Trophoblast cell (in vitro differentiated cells and primary cell): ENCODE data around the gene CACNA1C.

Experiments
- DNase-seq, 2 donors: peaks; one replicate each; pipeline ENCODE4 v3.0.0-alpha.2; 2016
- H2AFZ ChIP-seq: 2 replicates; pipeline ENCODE4 v1.6.1; 2013; ENCODE audit warnings: low read length, moderate library complexity, mild to moderate bottlenecking; ENCODE audit not compliant: insufficient read depth, poor library complexity
- H2AK5ac ChIP-seq: 2 replicates; pipeline ENCODE4 v1.6.1; 2013; ENCODE audit warnings: mild to moderate bottlenecking, low read length
- H2BK120ac ChIP-seq: 2 replicates; pipeline ENCODE4 v1.6.1; 2013; ENCODE audit warnings: low read length, mild to moderate bottlenecking, moderate library complexity; ENCODE audit not compliant: insufficient read depth, poor library complexity
- H2BK12ac ChIP-seq: 2 replicates; pipeline ENCODE4 v1.6.1; 2013; ENCODE audit warnings: mild to moderate bottlenecking, low read length, moderate library complexity
- H2BK5ac ChIP-seq: 2 replicates; pipeline ENCODE4 v1.6.1; 2013; ENCODE audit warnings: low read length, low read depth, moderate library complexity, mild to moderate bottlenecking; ENCODE audit not compliant: poor library complexity
- H3K14ac ChIP-seq: 2 replicates; pipeline ENCODE4 v1.6.1; 2013; ENCODE audit warnings: mild to moderate bottlenecking, low read length
- H3K18ac ChIP-seq: 2 replicates; pipeline ENCODE4 v1.6.1; 2013; ENCODE audit warnings: mild to moderate bottlenecking, low read length
- H3K23ac ChIP-seq: 2 replicates; pipeline ENCODE4 v1.6.1; 2013; ENCODE audit warnings: low read length
- H3K27ac ChIP-seq: 2 replicates; pipeline ENCODE4 v1.5.1; 2013; ENCODE audit warnings: low read depth, mild to moderate bottlenecking, inconsistent platforms, low read length, moderate library complexity
- H3K27me3 ChIP-seq: 2 replicates; pipeline ENCODE4 v1.6.1; 2013; ENCODE audit warnings: inconsistent platforms, mild to moderate bottlenecking, low read length, moderate library complexity; ENCODE audit not compliant: insufficient read depth
- H3K36me3 ChIP-seq, 2 experiments: 1 replicate in 1 of 2; 2 replicates in 1 of 2; pipeline ENCODE4 v1.6.1; 2013; ENCODE audit warnings: low read length in 2 of 2, mild to moderate bottlenecking in 2 of 2, moderate library complexity in 1 of 2; ENCODE audit not compliant: insufficient read depth in 2 of 2, control insufficient read depth in 1 of 2
- H3K4ac ChIP-seq: 2 replicates; pipeline ENCODE4 v1.6.1; 2013; ENCODE audit warnings: low read depth, mild to moderate bottlenecking, low read length, moderate library complexity
- H3K4me1 ChIP-seq, 2 experiments: 1 replicate in 1 of 2; 2 replicates in 1 of 2; pipeline ENCODE4 v1.6.1; 2013; ENCODE audit warnings: low read length in 2 of 2, mild to moderate bottlenecking in 2 of 2, moderate library complexity in 1 of 2; ENCODE audit not compliant: insufficient read depth in 2 of 2, control insufficient read depth in 1 of 2
- H3K4me2 ChIP-seq: 2 replicates; pipeline ENCODE4 v1.6.1; 2013; ENCODE audit warnings: inconsistent platforms, mild to moderate bottlenecking, low read length, moderate library complexity
- H3K4me3 ChIP-seq: 2 replicates; pipeline ENCODE4 v1.5.1; 2013; ENCODE audit warnings: mild to moderate bottlenecking, low read depth, low read length, inconsistent platforms
- H3K79me1 ChIP-seq: one replicate; pipeline ENCODE4 v1.6.1; 2013; ENCODE audit warnings: low read length
- H3K79me2 ChIP-seq: 2 replicates; pipeline ENCODE4 v1.6.1; 2013; ENCODE audit warnings: low read length, mild to moderate bottlenecking; ENCODE audit not compliant: control insufficient read depth, insufficient read depth, poor library complexity
- H3K9ac ChIP-seq: 2 replicates; pipeline ENCODE4 v1.6.1; 2013; ENCODE audit warnings: mild to moderate bottlenecking, low read length
- H3K9me3 ChIP-seq: 2 replicates; pipeline ENCODE4 v1.6.1; 2013; ENCODE audit warnings: low read depth, mild to moderate bottlenecking, control low read depth, inconsistent platforms, low read length; ENCODE audit not compliant: insufficient read depth
- H4K12ac ChIP-seq: 2 replicates; pipeline ENCODE4 v1.6.1; 2013; ENCODE audit warnings: low read depth, mild to moderate bottlenecking, low read length, moderate library complexity
- H4K8ac ChIP-seq: 2 replicates; pipeline ENCODE4 v1.6.1; 2013; ENCODE audit warnings: low read depth, mild to moderate bottlenecking, low read length, moderate library complexity
- H4K91ac ChIP-seq: one replicate; pipeline ENCODE4 v1.6.1; 2013; ENCODE audit warnings: low read depth, mild to moderate bottlenecking, low read length, moderate library complexity
- WGBS: extraction: QIAGEN DNeasy Blood & Tissue Kit; methylation state at CpG from one replicate; pipeline ENCODE4 v1.1.7; 2013; ENCODE audit warnings: missing lambda C conversion rate; ENCODE audit not compliant: insufficient read length, insufficient coverage; ENCODE audit errors: extremely low coverage; 5-methylcytosine and 5-hydroxymethylcytosine counted together

Gene CACNA1C

GRCh38 chr12:2570562-2570961 is 517.8 kb downstream of the CACNA1C start:
- Histone ChIP-seq H3K4me2 (no peak overlapping the region), H2BK120ac (no peak overlapping the region), H3K23ac (no peak overlapping the region), H3K4ac (no peak overlapping the region), H2BK12ac (no peak overlapping the region), H2AK5ac (no peak overlapping the region), H3K18ac (no peak overlapping the region), H3K79me1 (no peaks in the 10 kb centered on the region), H3K36me3 (no peaks in the 10 kb centered on the region), H4K91ac (no peak overlapping the region), H3K9me3 (no peaks in the 10 kb centered on the region), H3K9ac (no peak overlapping the region), H3K27ac (no peak overlapping the region), H4K12ac (no peak overlapping the region), H3K4me3 (no peak overlapping the region), H3K27me3 (no peaks in the 10 kb centered on the region), H3K14ac (no peak overlapping the region), H2AFZ (no peak overlapping the region), H2BK5ac (no peak overlapping the region), H3K79me2 (no peaks in the 10 kb centered on the region), H3K4me1 (no peaks in the 10 kb centered on the region), H4K8ac (no peak overlapping the region)
- WGBS: 100% methylated on average over 3 of the region's 7 CpGs
- no peak for DNase-seq

GRCh38 chr12:2574355-2574935 is 521.7 kb downstream of the CACNA1C start:
- Histone ChIP-seq H3K14ac (no peak overlapping the region), H3K36me3 (peaks cover 0 to 1% of the 10 kb centered on the region in 2 experiments), H3K18ac (no peak overlapping the region), H2BK12ac (no peak overlapping the region), H4K91ac (no peak overlapping the region), H3K27ac (no peak overlapping the region), H4K8ac (no peak overlapping the region), H2AK5ac (no peak overlapping the region), H4K12ac (no peak overlapping the region), H3K79me1 (no peaks in the 10 kb centered on the region), H3K4me2 (no peak overlapping the region), H3K9me3 (no peaks in the 10 kb centered on the region), H3K4me1 (no peaks in the 10 kb centered on the region), H2BK5ac (no peak overlapping the region), H3K27me3 (no peaks in the 10 kb centered on the region), H3K4me3 (no peak overlapping the region), H2BK120ac (no peak overlapping the region), H2AFZ (no peak overlapping the region), H3K23ac (no peak overlapping the region), H3K4ac (no peak overlapping the region), H3K9ac (no peak overlapping the region), H3K79me2 (no peaks in the 10 kb centered on the region)
- no CpG with 5 or more reads among the region's 4 CpGs for WGBS
- no peak for DNase-seq

DNA sequence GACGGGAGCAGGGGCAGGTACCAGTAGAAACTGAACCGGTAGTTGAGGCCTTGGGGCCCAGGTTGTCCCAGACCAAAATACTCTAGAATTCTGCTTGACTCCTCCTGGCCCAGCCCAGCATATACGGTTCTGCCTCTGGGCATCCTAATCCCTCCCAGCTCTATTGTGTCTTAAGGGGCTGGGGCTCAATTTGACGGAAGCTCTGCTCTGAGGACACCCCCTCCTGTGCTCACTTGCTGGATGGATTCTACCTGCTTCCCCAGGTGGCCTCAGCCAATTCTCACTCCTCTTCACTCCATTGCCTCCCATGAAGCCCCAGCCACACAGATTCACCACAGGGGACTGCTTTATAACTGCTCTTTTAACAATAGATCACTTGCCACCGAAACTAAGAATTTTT is 522.5 kb downstream of the CACNA1C start:
- Histone ChIP-seq H2AK5ac (no peak overlapping the region), H2AFZ (no peak overlapping the region), H3K14ac (no peak overlapping the region), H3K36me3 (peaks cover 0 to 1% of the 10 kb centered on the region in 2 experiments), H3K23ac (no peak overlapping the region), H3K27ac (no peak overlapping the region), H3K18ac (no peak overlapping the region), H2BK120ac (no peak overlapping the region), H2BK12ac (no peak overlapping the region), H3K79me2 (no peaks in the 10 kb centered on the region), H3K9ac (no peak overlapping the region), H3K4me1 (no peaks in the 10 kb centered on the region), H3K4me3 (no peak overlapping the region), H3K4ac (no peak overlapping the region), H4K8ac (no peak overlapping the region), H4K12ac (no peak overlapping the region), H4K91ac (no peak overlapping the region), H3K9me3 (no peaks in the 10 kb centered on the region), H3K27me3 (no peaks in the 10 kb centered on the region), H3K4me2 (no peak overlapping the region), H2BK5ac (no peak overlapping the region), H3K79me1 (no peaks in the 10 kb centered on the region)
- WGBS: no CpG with 5 or more reads among the region's 5 CpGs
- no peak for DNase-seq

GRCh38 chr12:2578211-2578610 is 525.4 kb downstream of the CACNA1C start:
- no CpG with 5 or more reads among the region's 9 CpGs for WGBS
- Histone ChIP-seq H3K14ac (no peak overlapping the region), H3K27ac (no peak overlapping the region), H4K8ac (no peak overlapping the region), H2BK12ac (no peak overlapping the region), H3K79me1 (no peaks in the 10 kb centered on the region), H2BK5ac (no peak overlapping the region), H3K36me3 (peaks cover 0 to 1% of the 10 kb centered on the region in 2 experiments), H3K27me3 (no peaks in the 10 kb centered on the region), H3K4me3 (no peak overlapping the region), H4K12ac (no peak overlapping the region), H3K79me2 (no peaks in the 10 kb centered on the region), H4K91ac (no peak overlapping the region), H2AFZ (no peak overlapping the region), H2AK5ac (no peak overlapping the region), H3K4me2 (no peak overlapping the region), H2BK120ac (no peak overlapping the region), H3K9me3 (no peaks in the 10 kb centered on the region), H3K18ac (no peak overlapping the region), H3K4ac (no peak overlapping the region), H3K23ac (no peak overlapping the region), H3K4me1 (no peaks in the 10 kb centered on the region), H3K9ac (no peak overlapping the region)
- DNase-seq: no peak
